ENCODE data around the gene IL7R. TPM values are rescaled to one million over a fixed set of nuclear protein-coding genes. Genes with fewer than 3 reads are reported as not detected.
"Not testable (repeated sequence)": the region's sequence is repeated elsewhere in the genome, so short reads cannot be mapped to it uniquely, and the experiment has no call there.

The IL7R gene
- total and polyA plus RNA-seq, 2 of the 13 experiments (the other 11 are each of a cell fraction or from before 2014, with no cell fraction given): not detected

- BruUV-seq (replicated peaks): no TSS peak
- Histone ChIP-seq H4K20me1 (ENCODE audit: insufficient read depth, low read length) (no peaks in the 10 kb centered on the region), H3K9me3 (ENCODE audit: low read length) (peaks cover under 1% of the 10 kb centered on the region; the same call in 1 of the 2 replicates), H3K27ac (ENCODE audit: extremely low read length, insufficient read depth, low read length) (no peak overlapping the region), H2AFZ (ENCODE audit: low read length) (no peak overlapping the region), H3K4me2 (ENCODE audit: low read depth, low read length) (no peak overlapping the region), H3K4me1 (ENCODE audit: insufficient read depth, low read length) (no peaks in the 10 kb centered on the region), H3K36me3 (replicated peaks in 1 of 2; ENCODE audit: control insufficient read depth in 1 of 2, insufficient read depth in 2 of 2, low read length in 2 of 2) (no peaks in the 10 kb centered on the region), H3K9ac (ENCODE audit: insufficient read depth, low read depth, low read length) (no peak overlapping the region), H3K4me3 (replicated peaks in 1 of 3; ENCODE audit: insufficient read depth in 1 of 3, low read depth in 2 of 3, low read length in 3 of 3) (no peak overlapping the region), H3K79me2 (ENCODE audit: insufficient read depth, low read length) (no peaks in the 10 kb centered on the region), H3K27me3 (ENCODE audit: control insufficient read depth in 1 of 2, insufficient read depth in 2 of 2, low read length in 2 of 2) (no peaks in the 10 kb centered on the region; a peak in 1 of 5 replicates)
- ATAC-seq: no peak
- no peak for DNase-seq (ENCODE audit: low spot score)
- in situ Hi-C loops (cut with HindIII; ENCODE audit: extremely low pct_ligation_motif_present, low pct_unique_long_range_greater_than_20kb): no loop called here
- 55% methylated on average over 5 of the region's 5 CpGs for WGBS (ENCODE audit: low lambda C conversion rate)
- POLR2A ChIA-PET: no interaction called here
- TF ChIP-seq ZNF550 (CRISPR knock-in tag; IDR thresholded peaks at IDR 0.05; ENCODE audit: borderline replicate concordance): no peak
- no peak for TF ChIP-seq ATF7 (IDR thresholded peaks at IDR 0.05)
- no peak for TF ChIP-seq ATF7 (CRISPR knock-in tag; IDR thresholded peaks at IDR 0.05)
- TF ChIP-seq, protein P1, sequence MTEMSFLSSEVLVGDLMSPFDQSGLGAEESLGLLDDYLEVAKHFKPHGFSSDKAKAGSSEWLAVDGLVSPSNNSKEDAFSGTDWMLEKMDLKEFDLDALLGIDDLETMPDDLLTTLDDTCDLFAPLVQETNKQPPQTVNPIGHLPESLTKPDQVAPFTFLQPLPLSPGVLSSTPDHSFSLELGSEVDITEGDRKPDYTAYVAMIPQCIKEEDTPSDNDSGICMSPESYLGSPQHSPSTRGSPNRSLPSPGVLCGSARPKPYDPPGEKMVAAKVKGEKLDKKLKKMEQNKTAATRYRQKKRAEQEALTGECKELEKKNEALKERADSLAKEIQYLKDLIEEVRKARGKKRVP (CRISPR knock-in tag; IDR thresholded peaks at IDR 0.05): no peak
- CTCF ChIA-PET (ENCODE audit: low intra/inter-chr PET ratio, low total read pairs): no interaction called here
- intact Hi-C loops (cut with micrococcal nuclease; ENCODE audit: unreplicated experiment): no loop called here
- FAIRE-seq: no peak
These were observed 18.2 kb upstream of the IL7R start for GRCh38 chr5:35838370-35839042.

DNA sequence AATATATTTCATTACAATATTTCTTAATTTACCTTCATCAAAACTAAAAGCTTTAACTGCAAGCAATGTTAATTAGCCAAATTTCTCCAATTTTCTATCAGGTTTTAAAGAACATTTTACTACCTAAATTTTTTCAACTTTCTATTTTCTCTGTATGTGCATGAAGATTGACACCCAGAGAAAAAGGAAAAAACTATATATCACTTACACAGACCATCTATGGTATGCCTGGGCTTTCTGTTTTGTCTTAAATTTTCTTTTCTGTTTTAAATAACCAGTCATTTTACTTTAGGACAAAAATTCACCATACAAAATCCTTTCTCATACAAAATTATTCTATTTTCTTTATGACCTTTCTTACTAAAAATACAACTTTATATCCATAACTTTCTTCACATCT, 13.8 kb upstream of the IL7R start:
- BruUV-seq (replicated peaks): no TSS peak
- Histone ChIP-seq H2AFZ (ENCODE audit: low read length) (no peak overlapping the region), H3K9me3 (ENCODE audit: low read length) (peaks cover 40% of the 10 kb centered on the region), H3K4me1 (ENCODE audit: insufficient read depth, low read length) (no peaks in the 10 kb centered on the region), H3K4me3 (replicated peaks in 1 of 3; ENCODE audit: insufficient read depth in 1 of 3, low read depth in 2 of 3, low read length in 3 of 3) (no peak overlapping the region), H4K20me1 (ENCODE audit: insufficient read depth, low read length) (no peaks in the 10 kb centered on the region), H3K4me2 (ENCODE audit: low read depth, low read length) (no peak overlapping the region), H3K79me2 (ENCODE audit: insufficient read depth, low read length) (no peaks in the 10 kb centered on the region), H3K9ac (ENCODE audit: insufficient read depth, low read depth, low read length) (no peak overlapping the region), H3K27ac (ENCODE audit: extremely low read length, insufficient read depth, low read length) (no peak overlapping the region), H3K27me3 (ENCODE audit: control insufficient read depth in 1 of 2, insufficient read depth in 2 of 2, low read length in 2 of 2) (no peaks in the 10 kb centered on the region), H3K36me3 (replicated peaks in 1 of 2; ENCODE audit: control insufficient read depth in 1 of 2, insufficient read depth in 2 of 2, low read length in 2 of 2) (no peaks in the 10 kb centered on the region)
- in situ Hi-C loops (cut with HindIII; ENCODE audit: extremely low pct_ligation_motif_present, low pct_unique_long_range_greater_than_20kb) (no loop called here), intact Hi-C loops (cut with micrococcal nuclease; ENCODE audit: unreplicated experiment) (no loop called here)
- DNase-seq (ENCODE audit: low spot score) (no peak), FAIRE-seq (no peak), ATAC-seq (no peak)
- ChIA-PET CTCF (ENCODE audit: low intra/inter-chr PET ratio, low total read pairs) (no interaction called here), POLR2A (no interaction called here)
- TF ChIP-seq NAIF1 (CRISPR knock-in tag; IDR thresholded peaks at IDR 0.05; ENCODE audit: borderline replicate concordance) (no peak), ZNF556 (CRISPR knock-in tag; IDR thresholded peaks at IDR 0.05; ENCODE audit: borderline replicate concordance) (no peak)

DNA sequence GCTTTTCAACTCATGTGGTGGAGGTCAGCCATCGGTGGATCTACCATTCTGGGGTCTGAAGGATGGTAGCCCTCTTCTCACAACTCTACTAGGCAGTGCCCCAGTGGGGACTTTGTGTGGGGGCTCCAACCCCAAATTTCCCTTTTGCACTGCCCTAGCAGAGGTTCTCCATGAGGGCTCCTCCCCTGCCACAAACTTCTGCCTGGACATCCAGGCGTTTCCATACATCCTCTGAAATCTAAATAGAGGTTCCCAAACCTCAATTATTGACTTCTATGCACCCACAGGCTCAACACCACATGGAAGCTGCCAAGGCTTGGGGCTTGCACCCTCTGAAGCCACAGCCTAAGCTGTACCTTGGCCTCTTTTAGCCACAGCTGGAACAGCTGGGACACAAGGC, 11.2 kb upstream of the IL7R start:
- FAIRE-seq; in situ Hi-C loops (cut with HindIII; ENCODE audit: extremely low pct_ligation_motif_present, low pct_unique_long_range_greater_than_20kb); H3K36me3 ChIP-seq (replicated peaks in 1 of 2; ENCODE audit: control insufficient read depth in 1 of 2, insufficient read depth in 2 of 2, low read length in 2 of 2); H3K4me2 ChIP-seq (ENCODE audit: low read depth, low read length); DNase-seq (ENCODE audit: low spot score); H3K9ac ChIP-seq (ENCODE audit: insufficient read depth, low read depth, low read length); CTCF ChIA-PET (ENCODE audit: low intra/inter-chr PET ratio, low total read pairs); H3K79me2 ChIP-seq (ENCODE audit: insufficient read depth, low read length); H3K27ac ChIP-seq (ENCODE audit: extremely low read length, insufficient read depth, low read length); BruUV-seq (replicated peaks); H3K27me3 ChIP-seq (ENCODE audit: control insufficient read depth in 1 of 2, insufficient read depth in 2 of 2, low read length in 2 of 2); POLR2A ChIA-PET; intact Hi-C loops (cut with micrococcal nuclease; ENCODE audit: unreplicated experiment); H3K4me3 ChIP-seq (replicated peaks in 1 of 3; ENCODE audit: insufficient read depth in 1 of 3, low read depth in 2 of 3, low read length in 3 of 3); H3K4me1 ChIP-seq (ENCODE audit: insufficient read depth, low read length); H4K20me1 ChIP-seq (ENCODE audit: insufficient read depth, low read length); H2AFZ ChIP-seq (ENCODE audit: low read length); ATAC-seq: not testable (repeated sequence)
- H3K9me3 ChIP-seq (ENCODE audit: low read length): peaks cover 40% of the 10 kb centered on the region
- WGBS (ENCODE audit: low lambda C conversion rate): 0% methylated on average over 1 of the region's 2 CpGs

All from HepG2 (cell line).